Esophagus muscularis mucosa (tissue), 4 donors: ENCODE data around the gene SLCO4C1.

Source experiments
- CTCF ChIP-seq, 3 experiments: fragments of 200-600 bp in 2 of 3; fragments of 450-650 bp in 1 of 3; sonication (generic) in 2 of 3; IDR thresholded peaks; one replicate each; pipeline ENCODE4 v1.5.1; 2017 to 2019; ENCODE audit warnings: antibody characterized with exemption in 3 of 3, mild to moderate bottlenecking in 2 of 3, moderate library complexity in 1 of 3
- EP300 ChIP-seq: sonication (generic); formaldehyde crosslinking; IDR thresholded peaks from one replicate; pipeline ENCODE4 v1.6.1; 2017; ENCODE audit warnings: antibody characterized with exemption
- POLR2A ChIP-seq: fragments of 450-650 bp; IDR thresholded peaks from one replicate; pipeline ENCODE4 v1.6.1; 2017; ENCODE audit warnings: antibody characterized with exemption, moderate library complexity, mild to moderate bottlenecking, low read depth
- POLR2AphosphoS5 ChIP-seq, 2 donors: sonication (generic); formaldehyde crosslinking; IDR thresholded peaks; one replicate each; pipeline ENCODE4 v1.6.1; 2017; ENCODE audit warnings: antibody characterized with exemption in 2 of 2

DNA sequence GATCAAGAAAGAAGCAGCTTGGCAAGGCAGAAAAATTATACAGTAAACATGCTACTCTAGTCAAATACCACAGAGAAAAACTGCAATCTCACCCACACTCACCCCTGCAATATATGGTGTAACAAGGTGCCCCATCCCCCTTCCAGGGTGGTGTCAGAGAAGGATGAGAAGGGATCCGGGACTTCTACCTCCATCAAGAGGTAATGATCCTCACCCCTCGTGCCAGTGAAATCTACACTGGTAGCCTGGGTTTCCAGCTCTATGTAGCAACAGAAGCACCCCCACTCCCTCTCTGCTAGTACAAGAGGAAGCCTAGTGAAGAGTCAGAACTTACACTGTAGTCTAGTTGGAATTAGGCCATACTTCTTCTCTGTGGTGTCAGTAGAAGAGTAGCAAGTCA, 18.9 kb downstream of the SLCO4C1 start:
- TF ChIP-seq CTCF (IDR thresholded peaks at IDR 0.05) (no peak), EP300 (no peak), POLR2A (no peak), POLR2AphosphoS5 (IDR thresholded peaks at IDR 0.05) (no peak)
